Putamen (tissue), 1 donor: ENCODE data around the gene KBTBD6.
"Not testable (repeated sequence)": the region's sequence is repeated elsewhere in the genome, so short reads cannot be mapped to it uniquely, and the experiment has no call there.

Source experiments
- DNase-seq: peaks from one replicate; pipeline ENCODE4 v3.0.0-alpha.2; 2016; ENCODE audit warnings: low spot score

Gene KBTBD6

GRCh38 chr13:41131660-41132511, 716 bp downstream of the KBTBD6 start:
- not testable (repeated sequence) for DNase-seq

DNA sequence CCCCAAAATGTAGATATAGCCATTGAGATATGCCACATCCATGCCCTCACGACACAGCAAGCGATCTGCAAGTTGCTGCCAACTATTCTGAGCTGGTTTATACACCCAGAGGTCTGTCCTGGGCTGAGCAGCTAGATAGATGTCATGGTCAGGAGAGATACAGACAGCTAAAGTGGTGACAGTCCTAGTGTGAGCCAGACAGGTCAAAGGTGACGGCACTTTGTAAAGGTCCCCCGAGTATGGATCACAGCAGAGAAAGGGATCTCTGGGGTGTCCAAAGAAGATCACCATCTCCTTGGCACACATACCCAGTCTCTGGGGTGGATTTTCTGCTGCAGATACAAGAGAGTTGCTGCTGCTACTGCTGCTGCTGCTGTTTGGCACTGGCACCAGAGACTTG, 1.4 kb downstream of the KBTBD6 start:
- DNase-seq = not testable (repeated sequence)

GRCh38 chr13:41130356-41130755, 2.2 kb downstream of the KBTBD6 start:
- no peak for DNase-seq

GRCh38 chr13:41127701-41128100, 4.9 kb downstream of the KBTBD6 start:
- DNase-seq = no peak

DNA sequence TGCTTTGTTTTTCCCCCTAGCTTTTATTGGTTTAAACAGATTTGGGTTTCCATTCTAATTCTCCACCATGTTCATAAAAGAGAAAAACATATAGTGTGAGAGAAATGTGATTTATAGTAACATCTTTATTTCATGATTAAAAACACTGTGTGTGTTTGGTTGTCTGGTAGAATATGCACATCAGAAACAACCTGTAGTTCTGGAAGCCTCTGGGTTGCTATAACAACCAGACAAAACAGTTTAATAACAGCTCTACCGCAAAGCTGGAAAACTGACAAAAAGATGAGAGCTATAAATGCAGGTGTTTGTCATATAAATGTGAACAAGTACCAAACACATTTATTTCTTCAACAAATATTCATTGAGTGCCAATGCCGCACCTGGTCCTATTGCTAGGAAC, 9.8 kb downstream of the KBTBD6 start:
- DNase-seq = no peak

GRCh38 chr13:41117869-41118268, 14.7 kb downstream of the KBTBD6 start:
- DNase-seq = no peak

GRCh38 chr13:41111454-41111853, 21.1 kb downstream of the KBTBD6 start:
- no peak for DNase-seq

- DNase-seq = no peak
Measured at GRCh38 chr13:41107584-41108014, 25.0 kb downstream of the KBTBD6 start.

DNA sequence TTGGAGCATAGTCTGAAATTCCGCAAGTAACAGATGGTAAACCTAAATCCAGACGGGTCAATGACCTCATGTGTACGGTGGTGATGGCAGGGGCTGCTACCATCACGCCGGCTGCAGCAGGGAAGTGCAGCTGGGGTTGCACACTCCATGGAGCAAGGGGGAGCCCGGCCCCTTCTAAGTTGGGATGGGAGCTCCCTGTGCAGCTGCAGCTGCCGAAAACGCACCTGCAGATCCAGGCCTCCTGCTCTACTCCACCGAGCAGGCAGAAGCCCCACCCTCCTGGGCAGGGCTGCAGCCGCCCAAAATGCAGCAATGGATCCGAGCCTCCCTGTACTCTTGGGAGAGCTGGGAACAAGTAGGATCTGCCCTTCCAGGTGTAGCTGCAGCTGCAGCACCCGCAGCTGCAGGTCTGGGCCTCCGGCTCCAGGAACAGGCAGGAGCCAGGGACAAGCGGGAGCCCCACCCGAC, 25.5 kb downstream of the KBTBD6 start:
- DNase-seq = no peak

DNA sequence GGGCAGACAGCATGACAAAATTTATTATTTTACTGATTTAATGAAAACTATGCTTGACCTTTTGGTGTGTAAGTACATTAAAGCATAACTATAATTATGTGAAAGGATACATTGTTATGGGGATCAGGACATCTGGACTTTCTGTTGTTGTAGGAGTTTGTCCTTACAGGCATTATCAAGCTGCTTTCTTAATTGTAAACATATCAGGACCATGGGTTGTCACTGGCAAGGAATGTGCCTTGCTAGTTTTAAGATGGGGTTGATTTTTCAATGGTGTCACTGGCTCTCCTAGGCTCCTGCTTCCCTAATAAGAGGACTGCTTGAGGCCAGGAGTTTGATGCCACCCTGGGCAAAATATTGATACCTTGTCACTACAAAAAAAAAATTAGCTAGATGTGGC, 32.6 kb downstream of the KBTBD6 start:
- DNase-seq = no peak

- no peak for DNase-seq
Measured at GRCh38 chr13:41098761-41099160, 33.8 kb downstream of the KBTBD6 start.

DNA sequence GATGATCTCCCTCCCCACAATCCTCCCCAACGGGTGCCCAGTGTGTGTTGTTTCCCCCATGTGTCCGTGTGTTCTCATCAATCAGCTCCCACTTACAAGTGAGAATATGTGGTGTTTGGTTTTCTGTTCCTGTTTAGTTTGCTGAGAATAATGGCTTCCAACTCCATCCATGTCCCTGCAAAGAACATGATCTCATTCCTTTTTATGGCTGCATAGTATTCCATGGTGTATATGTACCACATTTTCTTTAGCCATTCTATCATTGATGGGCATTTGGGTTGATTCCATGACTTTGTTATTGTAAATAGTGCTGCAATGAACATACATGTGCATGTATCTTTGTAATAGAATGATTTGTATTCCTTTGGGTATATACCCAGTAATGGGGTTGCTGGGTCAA, 36.9 kb downstream of the KBTBD6 start:
- not testable (repeated sequence) for DNase-seq

DNA sequence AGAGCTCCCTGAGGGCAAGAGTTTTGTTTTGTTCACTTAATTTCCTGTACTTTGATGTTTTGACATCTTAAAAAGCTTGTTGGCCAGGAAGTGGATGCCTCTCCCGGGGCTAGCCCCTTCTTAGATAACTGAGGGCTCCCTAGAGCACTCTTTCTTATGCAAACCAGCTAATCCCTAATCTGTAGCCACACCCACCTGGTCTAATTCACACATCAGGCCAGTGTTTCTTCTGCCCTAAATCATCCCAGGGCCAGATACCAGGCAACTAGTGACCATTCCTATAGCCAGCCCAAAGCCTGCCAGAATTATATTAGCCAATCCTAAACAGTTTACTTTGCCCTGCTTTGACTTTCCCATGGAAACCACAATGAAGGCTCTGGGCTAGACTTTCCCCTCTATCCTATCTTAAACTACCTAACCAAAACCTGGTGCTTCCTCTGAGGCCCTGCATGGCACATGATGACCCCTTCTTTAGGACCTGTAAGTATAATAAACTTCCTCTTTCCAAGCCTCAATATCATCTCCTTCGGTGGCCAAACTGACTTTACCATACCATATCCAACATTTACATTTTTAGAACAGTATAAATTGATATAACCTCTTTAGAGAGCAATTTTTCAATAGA, 46.5 kb downstream of the KBTBD6 start:
- no peak for DNase-seq

DNA sequence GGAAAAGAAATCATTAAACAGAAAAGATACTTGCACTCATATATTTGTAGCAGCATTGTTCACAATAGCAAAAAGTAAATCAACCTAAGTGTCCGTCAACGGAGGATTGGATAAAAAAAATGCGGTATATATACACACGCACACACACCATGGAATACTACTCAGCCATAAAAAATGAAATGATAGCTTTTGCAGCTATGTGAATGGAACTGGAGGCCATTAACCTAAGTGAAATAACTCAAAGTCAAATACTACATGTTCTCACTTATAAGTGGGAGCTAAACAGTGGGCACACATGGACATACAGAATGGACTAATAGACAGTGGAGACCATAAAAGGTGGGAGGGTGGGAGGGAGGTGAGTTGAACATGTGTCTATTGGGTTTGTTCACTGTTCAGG, 52.9 kb downstream of the KBTBD6 start:
- DNase-seq = no peak
